ENCODE measurements around the gene LSAMP. TPM values are rescaled to one million over a fixed set of nuclear protein-coding genes. Genes with fewer than 3 reads are reported as not detected.

The LSAMP gene
- total RNA-seq, 6 donors from 2014 or later: 7.1 to 28.1 (median 13.4) TPM

- DNase-seq: no peak
- Histone ChIP-seq H3K4me3 (no peak overlapping the region), H3K4me1 (no peaks in the 10 kb centered on the region), H3K27ac (no peak overlapping the region), H3K36me3 (no peaks in the 10 kb centered on the region), H3K27me3 (no peaks in the 10 kb centered on the region), H3K9me3 (no peaks in the 10 kb centered on the region)
- TF ChIP-seq POLR2A (IDR thresholded peaks at IDR 0.05): no peak
- no peak for TF ChIP-seq POLR2AphosphoS5 (IDR thresholded peaks at IDR 0.05)
- no peak for TF ChIP-seq EP300 (IDR thresholded peaks at IDR 0.05)
- TF ChIP-seq CTCF (IDR thresholded peaks at IDR 0.05): no peak
- WGBS, 2 donors: 56 to 59% methylated on average over 2 of the region's 2 CpGs
- no peak for ATAC-seq (ENCODE audit: low FRiP score in 2 of 2)
Measured at GRCh38 chr3:116070061-116070460, 375.2 kb downstream of the LSAMP start.

GRCh38 chr3:116069024-116069423, 376.3 kb downstream of the LSAMP start:
- no peak overlapping the region for H3K27ac ChIP-seq

GRCh38 chr3:116067326-116067725, 378.0 kb downstream of the LSAMP start:
- no peak overlapping the region for H3K27ac ChIP-seq
- H3K27me3 ChIP-seq: no peaks in the 10 kb centered on the region
- H3K9me3 ChIP-seq: no peaks in the 10 kb centered on the region
- no peaks in the 10 kb centered on the region for H3K4me1 ChIP-seq
- no peak overlapping the region for H3K4me3 ChIP-seq
- no peaks in the 10 kb centered on the region for H3K36me3 ChIP-seq
- 78 to 82% methylated on average over 4 of the region's 4 CpGs for WGBS, 2 donors
- no peak for TF ChIP-seq EP300 (IDR thresholded peaks at IDR 0.05)
- no peak for TF ChIP-seq POLR2AphosphoS5 (IDR thresholded peaks at IDR 0.05)
- no peak for TF ChIP-seq POLR2A (IDR thresholded peaks at IDR 0.05)
- ATAC-seq (ENCODE audit: low FRiP score in 2 of 2) (no peak), DNase-seq (no peak)

More at GRCh38 chr3:116069024-116069423, 376.3 kb downstream of the LSAMP start:
- H3K4me1 ChIP-seq: no peaks in the 10 kb centered on the region
- H3K36me3 ChIP-seq: no peaks in the 10 kb centered on the region
- no peaks in the 10 kb centered on the region for H3K27me3 ChIP-seq
- ATAC-seq (ENCODE audit: low FRiP score in 2 of 2): no peak
- WGBS, 2 donors: 50 to 67% methylated on average over 4 of the region's 4 CpGs
- TF ChIP-seq POLR2AphosphoS5 (IDR thresholded peaks at IDR 0.05): no peak
- no peak for TF ChIP-seq POLR2A (IDR thresholded peaks at IDR 0.05)
- no peak for TF ChIP-seq EP300 (IDR thresholded peaks at IDR 0.05)
- TF ChIP-seq CTCF (IDR thresholded peaks at IDR 0.05): no peak
- H3K4me3 ChIP-seq: no peak overlapping the region
- DNase-seq: no peak
- H3K9me3 ChIP-seq: no peaks in the 10 kb centered on the region

GRCh38 chr3:116065501-116065900, 379.8 kb downstream of the LSAMP start:
- WGBS, 2 donors: 36 to 44% methylated on average over 1 of the region's 1 CpG
- Histone ChIP-seq H3K27ac (no peak overlapping the region), H3K27me3 (no peaks in the 10 kb centered on the region), H3K4me3 (no peak overlapping the region), H3K36me3 (no peaks in the 10 kb centered on the region), H3K9me3 (no peaks in the 10 kb centered on the region), H3K4me1 (no peaks in the 10 kb centered on the region)
- no peak for DNase-seq
- no peak for TF ChIP-seq POLR2AphosphoS5 (IDR thresholded peaks at IDR 0.05)
- TF ChIP-seq EP300 (IDR thresholded peaks at IDR 0.05): no peak
- TF ChIP-seq POLR2A (IDR thresholded peaks at IDR 0.05): no peak
- TF ChIP-seq CTCF (IDR thresholded peaks at IDR 0.05): no peak
- no peak for ATAC-seq (ENCODE audit: low FRiP score in 2 of 2)

GRCh38 chr3:116064646-116065045, 380.6 kb downstream of the LSAMP start:
- Histone ChIP-seq H3K36me3 (no peaks in the 10 kb centered on the region), H3K4me1 (no peaks in the 10 kb centered on the region), H3K27ac (no peak overlapping the region), H3K4me3 (no peak overlapping the region), H3K9me3 (no peaks in the 10 kb centered on the region), H3K27me3 (no peaks in the 10 kb centered on the region)
- ATAC-seq (ENCODE audit: low FRiP score in 2 of 2) (no peak), DNase-seq (no peak)
- TF ChIP-seq EP300 (IDR thresholded peaks at IDR 0.05): no peak
- no peak for TF ChIP-seq POLR2AphosphoS5 (IDR thresholded peaks at IDR 0.05)
- TF ChIP-seq CTCF (IDR thresholded peaks at IDR 0.05): no peak
- TF ChIP-seq POLR2A (IDR thresholded peaks at IDR 0.05): no peak
- WGBS, 2 donors: 95 to 100% methylated on average over 1 of the region's 1 CpG
